AG10803 (cell line): Measurements from ENCODE around the gene VAV2.

Experiments
- DNase-seq: peaks from one replicate; pipeline ENCODE4 v3.0.0; 2010; ENCODE audit warnings: low read depth
- H3K4me3 ChIP-seq: 2 replicates; pipeline ENCODE4 v1.5.1; 2011; ENCODE audit warnings: mild to moderate bottlenecking, low read length, control low read depth
- CTCF ChIP-seq: conservative IDR thresholded peaks from 2 replicates; pipeline ENCODE4 v1.5.1; 2011; ENCODE audit warnings: mild to moderate bottlenecking, low read length, control low read depth, inconsistent platforms

Gene VAV2

GRCh38 chr9:134010310-134011173 is 18.4 kb upstream of the VAV2 start:
- peak; percentile 29 for DNase-seq
- TF ChIP-seq CTCF: no peak
- no peak overlapping the region for H3K4me3 ChIP-seq

- H3K4me3 ChIP-seq: no peak overlapping the region
- no peak for TF ChIP-seq CTCF
- no peak for DNase-seq
Measured at GRCh38 chr9:134007571-134007970, 15.4 kb upstream of the VAV2 start.

GRCh38 chr9:134007150-134007549 is 15.0 kb upstream of the VAV2 start:
- no peak for TF ChIP-seq CTCF
- no peak overlapping the region for H3K4me3 ChIP-seq
- DNase-seq: no peak

GRCh38 chr9:134005381-134005780 is 13.3 kb upstream of the VAV2 start:
- DNase-seq: no peak
- no peak for TF ChIP-seq CTCF
- no peak overlapping the region for H3K4me3 ChIP-seq

- TF ChIP-seq CTCF: no peak
- H3K4me3 ChIP-seq: no peak overlapping the region
- DNase-seq: no peak
Measured at GRCh38 chr9:134004881-134005280, 12.8 kb upstream of the VAV2 start.

GRCh38 chr9:134004131-134004873 is 12.2 kb upstream of the VAV2 start:
- DNase-seq: no peak
- TF ChIP-seq CTCF: no peak
- H3K4me3 ChIP-seq: no peak overlapping the region

GRCh38 chr9:134003237-134003636 is 11.1 kb upstream of the VAV2 start:
- DNase-seq: no peak
- no peak for TF ChIP-seq CTCF

More at GRCh38 chr9:134003237-134003636, 11.1 kb upstream of the VAV2 start:
- H3K4me3 ChIP-seq: no peak overlapping the region
